Muscle of leg (tissue), 11 donors: Measurements from ENCODE around the gene PAK5. TPM values are rescaled to one million over a fixed set of nuclear protein-coding genes. Genes with fewer than 3 reads are reported as not detected.

Experiments used
- DNase-seq: peaks from one replicate; pipeline ENCODE4 v3.0.0; 2013
- H3K27ac ChIP-seq: one replicate; pipeline ENCODE4 v1.5.1; 2013; ENCODE audit warnings: mild to moderate bottlenecking, low read length, control low read depth
- H3K27me3 ChIP-seq: one replicate; pipeline ENCODE4 v1.6.1; 2013; ENCODE audit warnings: low read length; ENCODE audit not compliant: control insufficient read depth, insufficient read depth
- H3K36me3 ChIP-seq: one replicate; pipeline ENCODE4 v1.6.1; 2013; ENCODE audit warnings: low read length; ENCODE audit not compliant: control insufficient read depth, insufficient read depth
- H3K4me1 ChIP-seq: one replicate; pipeline ENCODE4 v1.6.1; 2013; ENCODE audit warnings: low read length; ENCODE audit not compliant: control insufficient read depth, insufficient read depth
- H3K4me3 ChIP-seq: one replicate; pipeline ENCODE4 v1.5.1; 2013; ENCODE audit warnings: low read length, control low read depth
- H3K9me3 ChIP-seq: replicated peaks from 2 replicates; pipeline ENCODE4 v1.6.1; 2013; ENCODE audit warnings: low read depth, low read length; ENCODE audit not compliant: control insufficient read depth
- WGBS: methylation state at CpG from one replicate; pipeline ENCODE4 v1.1.5; 2013; ENCODE audit warnings: missing lambda C conversion rate; ENCODE audit not compliant: insufficient coverage; 5-methylcytosine and 5-hydroxymethylcytosine counted together
- polyA plus RNA-seq, 8 donors: library from polyadenylated mRNA; unstranded; fragments of 120-200 nt; gene quantifications; one replicate each; pipeline versions ENCODE4 v1.2.1 to v1.2.3, GENCODE V29; 2013; ENCODE audit warnings: inconsistent platforms in 1 of 8, low replicate concordance in 1 of 8; ENCODE audit not compliant: insufficient read length in 8 of 8, insufficient read depth in 1 of 8
- total RNA-seq: library from RNA; stranded (reverse); fragments of 120-200 nt; gene quantifications from one replicate; pipeline ENCODE4 v1.2.4, GENCODE V29; 2013

PAK5 gene
- total and polyA plus RNA-seq, 9 donors = 0.04 to 0.24 (median 0.12) TPM

DNA sequence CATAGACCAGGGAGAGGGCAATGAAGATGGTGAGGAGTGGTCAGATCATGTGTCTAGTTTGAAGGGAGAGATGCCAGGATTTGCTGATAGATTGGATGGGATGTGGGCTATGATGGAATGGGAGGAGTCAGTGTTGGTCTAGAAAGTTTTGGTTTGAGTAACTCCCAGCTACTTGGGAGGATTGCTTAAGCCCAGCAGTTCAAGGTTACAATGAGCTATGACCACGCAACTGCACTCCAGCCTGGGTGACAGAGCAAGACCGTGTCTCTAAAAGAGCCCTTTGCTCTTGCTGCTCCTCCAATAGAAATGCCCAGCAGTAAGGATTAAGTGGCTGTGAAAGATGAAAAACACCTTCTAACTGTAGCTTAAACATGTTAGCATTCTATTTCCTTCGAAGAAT, 342.7 kb downstream of the PAK5 start:
- H3K27me3 ChIP-seq = peaks cover 3% of the 10 kb centered on the region
- no peak for DNase-seq
- no peaks in the 10 kb centered on the region for H3K4me1 ChIP-seq
- H3K36me3 ChIP-seq = no peaks in the 10 kb centered on the region
- WGBS = 100% methylated on average over 1 of the region's 3 CpGs
- H3K9me3 ChIP-seq = no peaks in the 10 kb centered on the region
- H3K27ac ChIP-seq = no peak overlapping the region
- H3K4me3 ChIP-seq = no peak overlapping the region

DNA sequence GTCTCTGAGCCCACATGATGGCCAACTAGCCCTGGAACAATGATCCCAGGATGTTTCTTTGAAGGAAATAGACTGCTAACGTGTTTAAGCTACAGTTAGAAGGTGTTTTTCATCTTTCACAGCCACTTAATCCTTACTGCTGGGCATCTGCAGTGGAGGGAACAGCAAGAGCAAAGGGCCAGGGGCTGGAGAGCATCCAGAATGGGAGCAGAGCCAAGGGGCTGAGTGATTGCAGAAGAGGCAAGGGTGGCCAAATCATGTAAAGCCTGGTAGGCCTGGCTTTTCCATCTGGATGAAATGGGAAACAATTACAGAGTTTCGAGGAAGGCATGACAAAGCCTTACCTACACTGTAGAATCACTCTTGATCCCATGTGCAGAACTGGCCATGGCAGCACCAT, 343.2 kb downstream of the PAK5 start:
- no peaks in the 10 kb centered on the region for H3K9me3 ChIP-seq
- H3K4me1 ChIP-seq = no peaks in the 10 kb centered on the region
- no peak overlapping the region for H3K27ac ChIP-seq
- no peak overlapping the region for H3K4me3 ChIP-seq
- H3K27me3 ChIP-seq = peaks cover 3% of the 10 kb centered on the region
- DNase-seq = no peak
- H3K36me3 ChIP-seq = no peaks in the 10 kb centered on the region
- WGBS = no CpG with 5 or more reads among the region's 2 CpGs

DNA sequence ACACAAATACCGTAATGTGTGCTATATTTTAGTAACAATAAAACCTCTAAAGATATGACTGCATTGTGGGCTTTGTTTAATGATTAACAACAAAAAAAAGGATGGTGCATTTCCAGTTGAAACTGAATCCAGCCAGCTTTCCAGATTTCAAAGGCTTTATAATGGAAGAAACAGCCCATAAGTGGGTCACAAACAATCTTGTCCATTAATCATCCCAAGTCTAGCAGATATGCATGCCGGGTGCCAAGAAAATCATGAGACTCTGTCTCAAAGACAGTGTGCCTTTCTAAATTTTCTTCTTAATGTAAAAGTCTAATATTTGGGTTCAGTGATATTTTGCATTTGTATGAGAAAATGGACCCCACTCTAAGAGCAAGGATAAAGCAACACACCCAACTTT, 345.1 kb downstream of the PAK5 start:
- Histone ChIP-seq H3K36me3 (no peaks in the 10 kb centered on the region), H3K27me3 (no peaks in the 10 kb centered on the region), H3K27ac (no peak overlapping the region), H3K9me3 (no peaks in the 10 kb centered on the region), H3K4me3 (no peak overlapping the region), H3K4me1 (no peaks in the 10 kb centered on the region)
- no peak for DNase-seq
- WGBS = no CpG with 5 or more reads among the region's 2 CpGs

DNA sequence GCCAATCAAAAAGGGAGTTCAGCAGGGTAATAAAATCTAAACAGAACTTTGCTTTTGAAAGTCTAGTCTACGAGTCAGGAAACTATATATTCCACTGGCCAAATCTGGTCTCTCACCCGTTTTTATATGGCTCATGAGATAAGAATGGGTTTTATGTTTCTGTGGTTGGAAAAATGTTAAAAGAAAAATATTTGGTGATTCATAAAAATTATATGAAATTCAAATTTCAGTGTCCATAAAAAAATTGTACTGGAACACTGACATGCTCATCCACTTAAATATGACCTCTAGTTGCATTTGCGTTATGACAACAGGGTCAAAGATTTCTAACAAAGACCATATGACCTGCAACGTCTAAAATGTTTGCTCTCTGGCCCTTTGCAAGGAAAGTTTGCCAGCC, 346.8 kb downstream of the PAK5 start:
- H3K4me1 ChIP-seq = no peaks in the 10 kb centered on the region
- no CpG with 5 or more reads among the region's 4 CpGs for WGBS
- H3K36me3 ChIP-seq = no peaks in the 10 kb centered on the region
- H3K4me3 ChIP-seq = no peak overlapping the region
- no peaks in the 10 kb centered on the region for H3K9me3 ChIP-seq
- H3K27ac ChIP-seq = no peak overlapping the region
- DNase-seq = no peak
- no peaks in the 10 kb centered on the region for H3K27me3 ChIP-seq

DNA sequence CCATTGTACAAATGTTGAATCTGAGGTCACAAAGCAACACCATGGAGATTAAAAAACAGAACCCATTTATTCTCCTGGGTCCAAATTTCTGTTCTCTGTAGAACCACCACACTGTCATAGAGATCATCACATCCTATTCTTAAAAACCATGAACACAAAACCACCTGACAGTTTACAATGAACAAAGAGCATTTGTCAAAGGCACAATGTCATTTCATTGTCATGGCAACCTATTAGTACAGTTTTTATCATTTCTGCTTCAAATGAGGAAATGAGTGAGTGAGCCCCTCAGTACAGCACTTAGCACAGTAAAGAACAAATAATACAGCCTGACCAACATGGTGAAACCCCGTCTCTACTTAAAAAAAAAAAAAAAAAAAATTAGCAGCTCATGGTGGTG, 347.6 kb downstream of the PAK5 start:
- Histone ChIP-seq H3K4me1 (no peaks in the 10 kb centered on the region), H3K27me3 (no peaks in the 10 kb centered on the region), H3K27ac (no peak overlapping the region), H3K36me3 (no peaks in the 10 kb centered on the region), H3K4me3 (no peak overlapping the region), H3K9me3 (no peaks in the 10 kb centered on the region)
- WGBS = no CpG with 5 or more reads among the region's 1 CpG
- no peak for DNase-seq

DNA sequence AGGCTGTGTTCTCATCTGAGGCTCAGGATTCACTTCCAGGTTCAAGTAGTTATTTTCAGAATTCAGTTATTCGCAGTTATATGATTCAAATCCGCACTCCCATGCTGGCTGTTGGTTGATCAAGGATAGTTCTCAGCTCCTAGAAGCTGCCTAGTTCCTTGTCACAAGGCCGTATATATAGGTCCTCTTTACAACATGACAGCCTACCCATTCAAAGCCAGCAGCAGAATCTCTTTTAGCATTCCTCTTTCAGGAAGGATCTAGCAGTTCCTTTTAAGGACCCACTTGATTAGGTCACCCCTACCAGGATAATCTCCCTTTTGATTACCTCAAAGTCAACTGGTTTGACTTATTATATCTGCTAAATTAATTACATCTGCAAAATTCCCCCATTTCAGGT, 348.2 kb downstream of the PAK5 start:
- DNase-seq = no peak
- no peaks in the 10 kb centered on the region for H3K9me3 ChIP-seq
- no peak overlapping the region for H3K4me3 ChIP-seq
- WGBS = 93% methylated on average over 3 of the region's 3 CpGs
- no peaks in the 10 kb centered on the region for H3K27me3 ChIP-seq
- no peak overlapping the region for H3K27ac ChIP-seq
- H3K36me3 ChIP-seq = no peaks in the 10 kb centered on the region
- no peaks in the 10 kb centered on the region for H3K4me1 ChIP-seq

DNA sequence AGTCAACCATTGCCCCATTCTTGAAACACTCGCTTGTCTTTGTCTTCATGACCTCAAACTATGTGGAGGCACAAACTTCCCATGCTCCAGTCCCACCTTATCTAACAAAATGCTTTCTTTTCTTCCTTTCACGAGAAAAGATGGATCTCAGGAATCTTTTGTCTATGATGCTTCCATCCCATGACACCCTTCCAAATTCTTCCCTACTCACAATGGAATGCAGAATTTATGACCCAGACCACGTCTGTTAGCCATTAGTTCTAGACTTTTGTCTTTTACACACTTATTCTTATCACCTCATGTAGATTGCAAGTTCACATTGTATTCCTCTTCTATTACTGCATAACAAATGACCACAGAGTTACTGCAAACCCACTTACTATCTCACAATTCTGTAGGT, 348.7 kb downstream of the PAK5 start:
- no peaks in the 10 kb centered on the region for H3K9me3 ChIP-seq
- H3K27me3 ChIP-seq = no peaks in the 10 kb centered on the region
- no peaks in the 10 kb centered on the region for H3K36me3 ChIP-seq
- no peak for DNase-seq
- H3K27ac ChIP-seq = no peak overlapping the region
- no peak overlapping the region for H3K4me3 ChIP-seq
- no peaks in the 10 kb centered on the region for H3K4me1 ChIP-seq
- 100% methylated on average over 1 of the region's 3 CpGs for WGBS

DNA sequence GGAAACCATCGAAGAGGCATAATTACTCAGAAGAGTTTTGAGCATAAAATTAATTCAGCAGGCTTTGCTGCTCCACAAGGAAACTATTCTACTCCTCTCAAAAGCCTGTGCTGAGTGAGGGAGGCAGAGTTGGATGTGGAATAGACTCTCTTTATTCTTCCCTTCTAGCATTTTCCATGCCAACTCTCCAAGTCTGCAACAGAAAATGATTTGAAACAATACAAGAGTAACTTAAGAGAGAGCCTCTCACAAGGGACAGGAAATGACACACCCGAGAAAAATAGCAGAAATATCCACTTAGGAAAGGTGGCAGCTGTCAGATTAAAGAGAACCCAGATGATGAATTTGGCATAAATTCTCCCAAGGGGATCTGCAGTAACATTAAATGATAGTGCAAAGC, 350.8 kb downstream of the PAK5 start:
- WGBS = no CpG with 5 or more reads among the region's 2 CpGs
- Histone ChIP-seq H3K4me1 (no peaks in the 10 kb centered on the region), H3K27ac (no peak overlapping the region)

More for the DNA sequence above, 350.8 kb downstream of the PAK5 start:
- Histone ChIP-seq H3K4me3 (no peak overlapping the region), H3K27me3 (no peaks in the 10 kb centered on the region), H3K9me3 (no peaks in the 10 kb centered on the region), H3K36me3 (no peaks in the 10 kb centered on the region)
- DNase-seq = no peak

Other genes with a start within 250 kb of the PAK5 start
- gene ANKEF1, start 195.9 kb upstream of the PAK5 start, total RNA-seq = 1.1 TPM
- gene ANKEF1, start 195.9 kb upstream of the PAK5 start, polyA plus RNA-seq = 1 to 10 TPM in 6 of 8 donors, under 1 TPM in 2; 0.99 to 1.2 (median 1.1) TPM